Stomach smooth muscle (tissue), 2 donors: ENCODE measurements around the gene SLC29A2.
"Not testable (repeated sequence)": the region's sequence is repeated elsewhere in the genome, so short reads cannot be mapped to it uniquely, and the experiment has no call there.

Source experiments
- H3K27ac ChIP-seq: one replicate; pipeline ENCODE4 v1.7.0; 2013; ENCODE audit warnings: mild to moderate bottlenecking, low read length, inconsistent platforms
- H3K27me3 ChIP-seq, 2 donors: one replicate each; pipeline ENCODE4 v1.7.0; 2013; ENCODE audit warnings: low read length in 2 of 2; ENCODE audit not compliant: insufficient read depth in 2 of 2, control insufficient read depth in 1 of 2
- H3K36me3 ChIP-seq, 2 donors: one replicate each; pipeline ENCODE4 v1.7.0; 2013; ENCODE audit warnings: low read length in 2 of 2; ENCODE audit not compliant: control insufficient read depth in 2 of 2, insufficient read depth in 2 of 2
- H3K4me1 ChIP-seq: one replicate; pipeline ENCODE4 v1.7.0; 2013; ENCODE audit warnings: low read length; ENCODE audit not compliant: control insufficient read depth, insufficient read depth
- H3K4me3 ChIP-seq, 2 donors: one replicate each; pipeline ENCODE4 v1.7.0; 2013; ENCODE audit warnings: low read length in 2 of 2
- H3K9ac ChIP-seq, 2 donors: one replicate each; pipeline ENCODE4 v1.7.0; 2013; ENCODE audit warnings: low read length in 2 of 2, mild to moderate bottlenecking in 1 of 2
- H3K9me3 ChIP-seq, 2 donors: one replicate each; pipeline ENCODE4 v1.7.0; 2013; ENCODE audit warnings: low read length in 2 of 2; ENCODE audit not compliant: control insufficient read depth in 2 of 2
- donor health status: healthy.
- donor health status: Pancreatic carcinoma.

The SLC29A2 gene

GRCh38 chr11:66323684-66324083 lies 47.9 kb downstream of the SLC29A2 start:
- Histone ChIP-seq H3K27me3 (no peaks in the 10 kb centered on the region), H3K9me3 (no peaks in the 10 kb centered on the region), H3K36me3 (no peaks in the 10 kb centered on the region), H3K9ac (no peak overlapping the region), H3K4me3 (no peak overlapping the region), H3K27ac (no peak overlapping the region), H3K4me1 (peaks cover 35% of the 10 kb centered on the region)

- H3K27ac ChIP-seq = no peak overlapping the region
- H3K27me3 ChIP-seq = no peaks in the 10 kb centered on the region
- H3K36me3 ChIP-seq = no peaks in the 10 kb centered on the region
- H3K4me1 ChIP-seq = peaks cover 34% of the 10 kb centered on the region
- H3K9me3 ChIP-seq = no peaks in the 10 kb centered on the region
- H3K9ac ChIP-seq = no peak overlapping the region
- no peak overlapping the region for H3K4me3 ChIP-seq
These were observed 48.7 kb downstream of the SLC29A2 start for GRCh38 chr11:66322732-66323427.

GRCh38 chr11:66321606-66322005 lies 50.0 kb downstream of the SLC29A2 start:
- no peaks in the 10 kb centered on the region for H3K9me3 ChIP-seq
- H3K4me1 ChIP-seq = peaks cover 33% of the 10 kb centered on the region
- H3K4me3 ChIP-seq = no peak overlapping the region
- no peaks in the 10 kb centered on the region for H3K27me3 ChIP-seq
- no peaks in the 10 kb centered on the region for H3K36me3 ChIP-seq
- H3K27ac ChIP-seq = no peak overlapping the region
- H3K9ac ChIP-seq = no peak overlapping the region

- not testable (repeated sequence) for H3K27ac ChIP-seq, H3K4me3 ChIP-seq, H3K36me3 ChIP-seq, H3K27me3 ChIP-seq, H3K9me3 ChIP-seq, H3K9ac ChIP-seq
- H3K4me1 ChIP-seq = peaks cover 33% of the 10 kb centered on the region
These were observed 50.8 kb downstream of the SLC29A2 start for GRCh38 chr11:66320748-66321147.

GRCh38 chr11:66320289-66320688 lies 51.3 kb downstream of the SLC29A2 start:
- peaks cover 34% of the 10 kb centered on the region for H3K4me1 ChIP-seq
- H3K9me3 ChIP-seq, H3K9ac ChIP-seq, H3K4me3 ChIP-seq, H3K27ac ChIP-seq, H3K36me3 ChIP-seq, H3K27me3 ChIP-seq: not testable (repeated sequence)

- H3K27me3 ChIP-seq = no peaks in the 10 kb centered on the region
- H3K4me1 ChIP-seq = peaks cover 50% of the 10 kb centered on the region
- H3K9me3 ChIP-seq = no peaks in the 10 kb centered on the region
- H3K4me3 ChIP-seq = no peak overlapping the region
- no peaks in the 10 kb centered on the region for H3K36me3 ChIP-seq
- H3K27ac ChIP-seq = peak overlapping the region; percentile 82
- no peak overlapping the region for H3K9ac ChIP-seq
These were observed 53.0 kb downstream of the SLC29A2 start for GRCh38 chr11:66318600-66318970.

- Histone ChIP-seq H3K36me3 (no peaks in the 10 kb centered on the region), H3K4me3 (peak overlapping the region; percentile 66 to 69), H3K4me1 (peaks cover 56% of the 10 kb centered on the region), H3K27ac (peak overlapping the region; percentile 82), H3K9ac (peak overlapping the region; percentile 55 to 57), H3K27me3 (no peaks in the 10 kb centered on the region), H3K9me3 (no peaks in the 10 kb centered on the region)
These were observed 53.6 kb downstream of the SLC29A2 start for GRCh38 chr11:66317723-66318599.

GRCh38 chr11:66317322-66317722 lies 54.2 kb downstream of the SLC29A2 start:
- no peaks in the 10 kb centered on the region for H3K9me3 ChIP-seq
- H3K27me3 ChIP-seq = no peaks in the 10 kb centered on the region
- peak overlapping the region; percentile 57 to 73 for H3K9ac ChIP-seq
- H3K36me3 ChIP-seq = no peaks in the 10 kb centered on the region
- H3K27ac ChIP-seq = peak overlapping the region; percentile 82
- peaks cover 56% of the 10 kb centered on the region for H3K4me1 ChIP-seq
- peak overlapping the region; percentile 66 to 69 for H3K4me3 ChIP-seq

GRCh38 chr11:66316849-66317251 lies 54.7 kb downstream of the SLC29A2 start, which contains the start of gene CD248:
Gene CD248, minus strand, starts transcription at chr11:66317044. Its CDS starts 17 bp downstream, at chr11:66317027.
- peak within 1 kb of the TSS; percentile 69 to 78 for H3K4me3 ChIP-seq
- peak within 1 kb of the TSS; percentile 82 for H3K27ac ChIP-seq
- peaks cover 58% of the 10 kb centered on the region for H3K4me1 ChIP-seq
- H3K36me3 ChIP-seq = no peaks in the 10 kb centered on the region
- H3K9me3 ChIP-seq = no peaks in the 10 kb centered on the region
- H3K27me3 ChIP-seq = no peaks in the 10 kb centered on the region
- H3K9ac ChIP-seq = peak within 1 kb of the TSS; percentile 57 to 73

GRCh38 chr11:66315921-66316811 lies 55.4 kb downstream of the SLC29A2 start:
- Histone ChIP-seq H3K27me3 (no peaks in the 10 kb centered on the region), H3K36me3 (no peaks in the 10 kb centered on the region), H3K4me1 (peaks cover 61% of the 10 kb centered on the region), H3K4me3 (peak overlapping the region; percentile 65 to 78), H3K9ac (peak overlapping the region; percentile 57 to 72), H3K27ac (peak overlapping the region; percentile 82), H3K9me3 (no peaks in the 10 kb centered on the region)
